SK-MEL-5 (cell line): ENCODE measurements around the gene MED12L. TPM values are rescaled to one million over a fixed set of nuclear protein-coding genes. Genes with fewer than 3 reads are reported as not detected.

ENCODE experiments used
- DNase-seq: peaks from one replicate; pipeline ENCODE4 v3.0.0-alpha.2; 2016; ENCODE audit warnings: low read depth, low spot score
- in situ Hi-C: cut with HindIII; loops from 2 replicates; pipeline ENCODE4 v1.10.0; 2016; ENCODE audit warnings: low sequenced_read_pairs, high pct_unique_total_duplicates, low pct_unique_long_range_greater_than_20kb
- total RNA-seq: library from RNA; depleted of rRNA; stranded (reverse); fragments of >200 nt; shearing (Covaris generic); gene quantifications from 2 replicates; pipeline ENCODE4 v1.2.3, GENCODE V29; 2014

MED12L gene
- total RNA-seq, 1 experiment from 2014 or later: 0.92 TPM

GRCh38 chr3:151316267-151316991, 231.0 kb downstream of the MED12L start, which contains the start of gene GPR87:
GPR87 (minus strand) TSS chr3:151316820; CDS start chr3:151300100, 16,720 bp downstream.
- no peak for DNase-seq
- in situ Hi-C loops: no loop called here

DNA sequence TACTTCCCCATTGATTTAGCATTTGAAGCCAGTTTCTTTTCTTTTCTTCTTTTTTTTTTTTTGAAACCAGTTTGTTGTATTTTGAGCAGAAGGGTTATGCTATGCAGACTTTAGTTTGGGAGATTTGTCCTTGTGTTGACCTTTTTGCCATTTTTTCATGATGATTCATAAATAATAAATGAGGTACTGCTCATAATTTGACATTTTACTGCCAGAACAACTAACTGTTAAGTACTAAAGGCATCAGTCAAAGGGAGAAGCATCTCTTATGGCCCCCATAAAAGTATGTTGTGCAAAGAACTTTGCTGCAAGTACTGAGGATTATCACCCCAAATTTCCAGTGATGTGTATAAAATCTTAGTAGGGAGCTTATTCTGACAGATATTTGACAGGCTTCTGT, 232.8 kb downstream of the MED12L start:
- in situ Hi-C loops: no loop called here
- no peak for DNase-seq

- in situ Hi-C loops: no loop called here
- no peak for DNase-seq
Measured at GRCh38 chr3:151318991-151319390, 233.5 kb downstream of the MED12L start.

GRCh38 chr3:151319628-151320027, 234.2 kb downstream of the MED12L start:
- no peak for DNase-seq
- in situ Hi-C loops: no loop called here

DNA sequence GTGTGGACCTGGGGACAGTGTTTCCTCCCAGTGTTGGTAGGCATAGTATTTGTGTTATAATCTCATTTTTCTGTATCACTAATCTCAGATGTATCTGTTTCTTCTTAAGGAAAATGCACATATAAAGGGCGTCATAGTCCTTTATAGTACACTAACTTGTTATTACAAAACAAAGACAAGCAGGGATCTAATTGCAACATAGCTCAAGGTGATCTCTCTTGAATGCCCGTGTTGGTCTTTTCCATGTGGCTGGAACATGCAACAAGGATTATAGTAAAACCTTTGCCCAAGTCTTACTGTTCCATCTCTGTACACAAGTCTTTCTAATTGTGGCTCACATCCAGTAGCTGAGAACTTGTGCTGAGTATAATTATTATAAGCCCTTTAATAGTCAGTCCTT, 234.7 kb downstream of the MED12L start:
- in situ Hi-C loops: no loop called here
- DNase-seq: no peak

DNA sequence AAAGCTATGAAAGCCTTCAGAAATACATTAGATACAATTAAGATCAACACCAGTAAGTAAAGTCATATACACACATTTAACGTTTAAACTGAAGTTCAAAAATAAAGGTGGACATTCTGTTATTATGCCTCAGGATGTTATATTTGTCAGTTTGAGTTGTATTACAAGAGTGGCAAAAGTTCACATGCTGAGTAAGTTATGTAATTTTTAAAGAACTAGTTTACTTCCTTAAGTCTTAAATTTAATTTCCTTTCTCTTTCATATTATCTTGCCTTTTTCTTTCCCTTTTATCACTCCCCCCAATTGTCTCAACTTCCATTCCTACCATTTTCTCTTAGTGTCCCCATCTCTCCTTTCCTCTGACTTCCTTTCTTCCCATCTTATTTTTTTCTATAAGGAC, 236.1 kb downstream of the MED12L start:
- in situ Hi-C loops: no loop called here
- DNase-seq: no peak

- no peak for DNase-seq
- in situ Hi-C loops: no loop called here
Measured at GRCh38 chr3:151322511-151322910, 237.0 kb downstream of the MED12L start.

- in situ Hi-C loops: no loop called here
- peak; percentile 53 for DNase-seq
Measured at GRCh38 chr3:151327571-151328198, 242.2 kb downstream of the MED12L start.

DNA sequence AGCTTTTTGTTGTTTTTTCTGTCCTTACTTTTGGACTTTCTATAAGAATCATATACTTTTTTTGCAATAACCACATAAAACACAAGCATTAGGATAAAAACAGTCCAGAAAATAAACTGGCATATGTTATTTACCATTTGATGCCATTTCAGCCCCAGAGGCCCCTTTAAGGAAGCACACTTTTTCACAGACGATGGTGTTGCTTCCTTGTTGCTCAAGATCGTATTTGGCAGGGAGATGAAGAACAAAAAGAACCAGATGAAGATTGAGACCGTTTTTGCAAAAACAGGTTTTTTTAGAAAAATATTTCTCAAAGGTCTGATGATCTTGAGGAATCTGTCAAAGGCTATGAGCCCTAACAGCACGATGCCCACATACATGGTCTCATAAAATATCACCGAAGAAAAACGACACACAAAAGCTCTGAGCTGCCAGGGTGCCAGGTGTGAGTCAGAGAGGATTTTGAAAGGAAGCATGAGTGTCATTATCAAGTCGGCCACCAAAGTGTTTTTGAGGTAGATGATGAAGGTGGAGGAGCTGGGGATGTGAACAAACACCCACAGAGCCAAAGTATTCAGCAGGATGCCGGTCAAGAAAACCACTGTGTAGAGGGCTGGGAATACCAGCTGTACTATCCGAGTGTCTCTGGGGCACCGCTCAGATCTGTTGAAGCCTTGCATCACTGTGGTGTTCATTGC, 243.0 kb downstream of the MED12L start:
- DNase-seq: no peak
- in situ Hi-C loops: no loop called here

- in situ Hi-C loops: no loop called here
- no peak for DNase-seq
Measured at GRCh38 chr3:151329363-151329762, 243.9 kb downstream of the MED12L start, which contains the start of gene P2RY13. P2RY13 (minus strand) TSS chr3:151329549; CDS start chr3:151329528, 21 bp downstream.

GRCh38 chr3:151330379-151330778, 244.9 kb downstream of the MED12L start:
- in situ Hi-C loops: no loop called here
- no peak for DNase-seq

GRCh38 chr3:151330899-151331298, 245.4 kb downstream of the MED12L start:
- in situ Hi-C loops: no loop called here
- no peak for DNase-seq

GRCh38 chr3:151331696-151332095, 246.2 kb downstream of the MED12L start:
- in situ Hi-C loops: no loop called here

DNA sequence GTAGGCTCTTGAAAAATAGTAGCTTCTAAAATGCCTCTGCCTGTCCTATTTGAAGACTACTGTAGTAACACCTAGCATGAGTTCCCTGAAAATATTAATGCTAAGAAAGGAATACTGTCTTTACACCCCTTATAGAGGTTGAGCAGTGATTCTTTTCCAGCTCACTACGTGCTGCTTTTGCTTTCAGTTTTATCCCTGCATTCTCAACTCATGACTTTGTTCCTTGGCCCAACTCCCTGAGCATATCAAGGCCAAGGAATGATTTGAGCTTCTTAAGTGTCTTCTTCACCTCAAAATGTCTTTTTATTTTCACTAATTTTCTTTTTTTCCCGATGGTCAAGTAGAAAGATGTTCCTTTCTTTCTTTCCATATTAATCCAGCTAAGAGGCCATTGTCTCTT, 260.4 kb downstream of the MED12L start:
- DNase-seq: peak; percentile 6
- in situ Hi-C loops: no loop called here

More at GRCh38 chr3:151331696-151332095, 246.2 kb downstream of the MED12L start:
- DNase-seq: no peak

GRCh38 chr3:151346292-151346691, 260.8 kb downstream of the MED12L start:
- in situ Hi-C loops: no loop called here
- no peak for DNase-seq

DNA sequence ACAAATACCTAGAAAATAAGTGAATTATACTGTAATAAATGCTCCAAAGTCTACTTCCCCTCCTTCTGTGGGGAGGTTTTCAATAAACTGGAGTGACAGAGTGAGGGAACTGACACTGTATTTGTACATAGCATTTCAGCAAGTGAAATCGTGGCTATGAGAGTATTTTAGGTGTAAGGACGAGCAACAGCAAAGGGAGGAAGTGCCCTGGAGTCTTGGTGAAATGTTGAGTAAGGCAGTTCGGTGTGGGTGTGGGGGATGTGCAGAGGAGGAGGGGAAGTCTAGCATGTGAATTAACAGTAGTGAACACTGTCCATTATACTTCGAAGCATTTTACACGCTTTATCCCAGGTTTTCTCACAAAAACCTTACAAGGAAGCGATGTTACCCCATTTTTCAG, 262.0 kb downstream of the MED12L start:
- DNase-seq: no peak
- in situ Hi-C loops: no loop called here

GRCh38 chr3:151350656-151351055, 265.2 kb downstream of the MED12L start:
- in situ Hi-C loops: no loop called here
- DNase-seq: no peak

GRCh38 chr3:151351219-151351618, 265.8 kb downstream of the MED12L start:
- no peak for DNase-seq

More at GRCh38 chr3:151351219-151351618, 265.8 kb downstream of the MED12L start:
- in situ Hi-C loops: no loop called here
